Keratinocyte (primary cell): ENCODE data around the gene RGS6. TPM values are rescaled to one million over a fixed set of nuclear protein-coding genes. Genes with fewer than 3 reads are reported as not detected.

ENCODE experiments used
- DNase-seq: peaks from one replicate; pipeline ENCODE4 v3.0.0-alpha.2; 2011; ENCODE audit warnings: low read depth, missing footprints, low spot score
- FAIRE-seq: peaks from 2 replicates; lab custom pipeline; 2011; peaks lifted over from hg19 to GRCh38; lab: Jason Lieb, UNC
- H2AFZ ChIP-seq: 2 replicates; pipeline ENCODE4 v1.6.0; 2012; ENCODE audit warnings: low read length, control low read depth, inconsistent platforms; ENCODE audit not compliant: control insufficient read depth
- H3K27ac ChIP-seq: 2 replicates; pipeline ENCODE4 v1.5.1; 2011; ENCODE audit warnings: low read length; ENCODE audit not compliant: control insufficient read depth, insufficient read depth
- H3K27me3 ChIP-seq: 3 replicates; pipeline ENCODE4 v1.6.0; 2011; ENCODE audit warnings: low read length; ENCODE audit not compliant: control insufficient read depth, insufficient read depth; ENCODE audit errors: extremely low read depth
- H3K36me3 ChIP-seq, 2 experiments: 2 replicates in 1 of 2; 3 replicates in 1 of 2; pipeline ENCODE4 v1.5.1; 2011; ENCODE audit warnings: low read length in 2 of 2, mild to moderate bottlenecking in 1 of 2; ENCODE audit not compliant: control insufficient read depth in 2 of 2, insufficient read depth in 2 of 2; ENCODE audit errors: extremely low read depth in 1 of 2
- H3K4me1 ChIP-seq: 3 replicates; pipeline ENCODE4 v1.5.1; 2011; ENCODE audit warnings: low read length; ENCODE audit not compliant: control insufficient read depth, insufficient read depth; ENCODE audit errors: extremely low read depth
- H3K4me2 ChIP-seq: 3 replicates; pipeline ENCODE4 v1.6.0; 2011; ENCODE audit warnings: low read depth, low read length; ENCODE audit not compliant: control insufficient read depth, insufficient read depth; ENCODE audit errors: extremely low read depth
- H3K4me3 ChIP-seq, 3 experiments: fragments of 200-600 bp in 1 of 3; sonication (generic) in 1 of 3; 2 replicates in 2 of 3; 3 replicates in 1 of 3; pipeline ENCODE4 v1.5.1; 2011 to 2016; ENCODE audit warnings: low read length in 3 of 3, mild to moderate bottlenecking in 3 of 3, control low read depth in 2 of 3, inconsistent platforms in 1 of 3, low read depth in 1 of 3, mixed read lengths in 1 of 3, mixed run types in 1 of 3, moderate library complexity in 1 of 3; ENCODE audit not compliant: control insufficient read depth in 2 of 3, insufficient read depth in 2 of 3; ENCODE audit errors: extremely low read depth in 1 of 3
- H3K79me2 ChIP-seq: 2 replicates; pipeline ENCODE4 v1.6.0; 2012; ENCODE audit warnings: low read length; ENCODE audit not compliant: control insufficient read depth, insufficient read depth
- H3K9ac ChIP-seq: 3 replicates; pipeline ENCODE4 v1.6.0; 2011; ENCODE audit warnings: low read length; ENCODE audit not compliant: control insufficient read depth, insufficient read depth; ENCODE audit errors: extremely low read depth
- H3K9me1 ChIP-seq: 3 replicates; pipeline ENCODE4 v1.6.0; 2011; ENCODE audit warnings: low read length; ENCODE audit not compliant: control insufficient read depth, insufficient read depth; ENCODE audit errors: extremely low read depth
- H3K9me3 ChIP-seq: 2 replicates; pipeline ENCODE4 v1.5.1; 2012; ENCODE audit warnings: low read depth, low read length; ENCODE audit not compliant: control insufficient read depth
- H4K20me1 ChIP-seq: 3 replicates; pipeline ENCODE4 v1.6.0; 2011; ENCODE audit warnings: low read length; ENCODE audit not compliant: control insufficient read depth, insufficient read depth; ENCODE audit errors: extremely low read depth
- EZH2 ChIP-seq: IDR thresholded peaks from one replicate; pipeline ENCODE4 v1.6.1; 2012; ENCODE audit warnings: inconsistent platforms, mild to moderate bottlenecking, low read length, moderate library complexity
- dilution Hi-C: fragments of 300-500 bp; cut with MboI; formaldehyde crosslinking; loops from one replicate; pipeline ENCODE4 v1.7.0; 2020; ENCODE audit warnings: low sequenced_read_pairs; ENCODE audit not compliant: extremely low pct_ligation_motif_present
- polyA plus RNA-seq, 5 experiments: library from polyadenylated mRNA; depleted of rRNA in 3 of 5; stranded (reverse) in 3 of 5; stranded (forward) in 1 of 5; unstranded in 1 of 5; fragments of >200 nt; gene quantifications; 1 replicate in 1 of 5; 2 replicates in 3 of 5; 3 replicates in 1 of 5; pipeline versions ENCODE4 v1.2.1 to v1.2.3, GENCODE V29; 2011 to 2012; ENCODE audit warnings: missing spikeins in 2 of 5, low read depth in 1 of 5, low replicate concordance in 1 of 5
- TF ChIP-seq, protein P1 (sequence below), 3 experiments: IDR thresholded peaks in 1 of 3; conservative IDR thresholded peaks in 1 of 3; optimal IDR thresholded peaks in 1 of 3; 2 replicates in 2 of 3; 3 replicates in 1 of 3; pipeline versions ENCODE3 to v1.5.1; 2011; ENCODE audit warnings: low read length in 3 of 3, mild to moderate bottlenecking in 3 of 3, moderate library complexity in 2 of 3, control low read depth in 1 of 3, inconsistent platforms in 1 of 3; ENCODE audit not compliant: insufficient read depth in 2 of 3; ENCODE audit errors: extremely low read depth in 1 of 3

The RGS6 gene
- polyA plus RNA-seq, 1 donor (not counting 4 experiments of a cell fraction or from before 2014, with no cell fraction given): not detected

GRCh38 chr14:72049462-72049861, 117.2 kb downstream of the RGS6 start:
- no peaks in the 10 kb centered on the region for H3K9me1 ChIP-seq
- no peaks in the 10 kb centered on the region for H3K9me3 ChIP-seq
- TF ChIP-seq, protein P1, sequence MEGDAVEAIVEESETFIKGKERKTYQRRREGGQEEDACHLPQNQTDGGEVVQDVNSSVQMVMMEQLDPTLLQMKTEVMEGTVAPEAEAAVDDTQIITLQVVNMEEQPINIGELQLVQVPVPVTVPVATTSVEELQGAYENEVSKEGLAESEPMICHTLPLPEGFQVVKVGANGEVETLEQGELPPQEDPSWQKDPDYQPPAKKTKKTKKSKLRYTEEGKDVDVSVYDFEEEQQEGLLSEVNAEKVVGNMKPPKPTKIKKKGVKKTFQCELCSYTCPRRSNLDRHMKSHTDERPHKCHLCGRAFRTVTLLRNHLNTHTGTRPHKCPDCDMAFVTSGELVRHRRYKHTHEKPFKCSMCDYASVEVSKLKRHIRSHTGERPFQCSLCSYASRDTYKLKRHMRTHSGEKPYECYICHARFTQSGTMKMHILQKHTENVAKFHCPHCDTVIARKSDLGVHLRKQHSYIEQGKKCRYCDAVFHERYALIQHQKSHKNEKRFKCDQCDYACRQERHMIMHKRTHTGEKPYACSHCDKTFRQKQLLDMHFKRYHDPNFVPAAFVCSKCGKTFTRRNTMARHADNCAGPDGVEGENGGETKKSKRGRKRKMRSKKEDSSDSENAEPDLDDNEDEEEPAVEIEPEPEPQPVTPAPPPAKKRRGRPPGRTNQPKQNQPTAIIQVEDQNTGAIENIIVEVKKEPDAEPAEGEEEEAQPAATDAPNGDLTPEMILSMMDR (optimal IDR thresholded peaks at IDR 0.05 in 1 of 3, IDR thresholded peaks at IDR 0.05 in 1 of 3, conservative IDR thresholded peaks at IDR 0.05 in 1 of 3; ENCODE audit: extremely low read depth in 1 of 3, insufficient read depth in 2 of 3, low read length in 3 of 3): no peak
- TF ChIP-seq EZH2: no peak
- H3K27ac ChIP-seq: no peak overlapping the region
- H3K9ac ChIP-seq: no peak overlapping the region
- no peaks in the 10 kb centered on the region for H3K36me3 ChIP-seq
- FAIRE-seq: no peak
- H3K4me2 ChIP-seq: no peak overlapping the region
- dilution Hi-C loops: no loop called here
- H3K79me2 ChIP-seq: no peaks in the 10 kb centered on the region
- H3K27me3 ChIP-seq: no peaks in the 10 kb centered on the region
- no peak for DNase-seq
- H3K4me3 ChIP-seq: no peak overlapping the region
- no peak overlapping the region for H2AFZ ChIP-seq
- H4K20me1 ChIP-seq: no peaks in the 10 kb centered on the region
- no peaks in the 10 kb centered on the region for H3K4me1 ChIP-seq

- H2AFZ ChIP-seq: no peak overlapping the region
- no peaks in the 10 kb centered on the region for H4K20me1 ChIP-seq
- no peak overlapping the region for H3K4me2 ChIP-seq
- no peaks in the 10 kb centered on the region for H3K36me3 ChIP-seq
- DNase-seq (no peak), FAIRE-seq (no peak)
- H3K4me1 ChIP-seq: no peaks in the 10 kb centered on the region
- no peaks in the 10 kb centered on the region for H3K79me2 ChIP-seq
- H3K9me1 ChIP-seq: no peaks in the 10 kb centered on the region
- TF ChIP-seq, protein P1 (optimal IDR thresholded peaks at IDR 0.05 in 1 of 3, IDR thresholded peaks at IDR 0.05 in 1 of 3, conservative IDR thresholded peaks at IDR 0.05 in 1 of 3; ENCODE audit: extremely low read depth in 1 of 3, insufficient read depth in 2 of 3, low read length in 3 of 3): no peak
- no peak for TF ChIP-seq EZH2
- dilution Hi-C loops: no loop called here
- no peak overlapping the region for H3K4me3 ChIP-seq
- no peak overlapping the region for H3K27ac ChIP-seq
- H3K9me3 ChIP-seq: no peaks in the 10 kb centered on the region
- no peaks in the 10 kb centered on the region for H3K27me3 ChIP-seq
- no peak overlapping the region for H3K9ac ChIP-seq
Measured at GRCh38 chr14:72052356-72052755, 120.1 kb downstream of the RGS6 start.
